IMR-90 (cell line): ENCODE results near the gene MTRFR. TPM values are rescaled to one million over a fixed set of nuclear protein-coding genes. Genes with fewer than 3 reads are reported as not detected.

Experiments used
- ATAC-seq: fragments of 200-7000 bp; cut with Tn5 transposase; 2 replicates; pipeline ENCODE4 v1.9.1; 2020; ENCODE audit warnings: low read depth, mild to moderate bottlenecking, moderate library complexity
- BruUV-seq: library from RNA; stranded (reverse); fragments of 400-500 nt; replicated peaks from 2 replicates; lab custom pipeline; 2021; lab: Mats Ljungman, UMichigan
- CTCF ChIA-PET: fragments of 300-600 bp; formaldehyde crosslinking; extraction: SDS; loops from one replicate; lab custom pipeline; 2021; ENCODE audit warnings: antibody characterized with exemption; lab: Yijun Ruan, JAX
- POLR2A ChIA-PET: fragments of 300-600 bp; sonication (Branson Sonifier 250); formaldehyde crosslinking; loops from one replicate; lab custom pipeline; 2022; ENCODE audit warnings: antibody characterized with exemption; ENCODE audit not compliant: unreplicated experiment; lab: Charles Lee
- DNase-seq: peaks from one replicate; pipeline ENCODE4 v3.0.0; 2013
- H2AFZ ChIP-seq: replicated peaks from 2 replicates; pipeline ENCODE3; 2013; ENCODE audit warnings: low read length, mild to moderate bottlenecking; ENCODE audit not compliant: poor library complexity
- H2AK5ac ChIP-seq: 2 replicates; pipeline ENCODE4 v1.6.1; 2013; ENCODE audit warnings: low read depth, low read length, inconsistent platforms
- H2AK9ac ChIP-seq: replicated peaks from 2 replicates; pipeline ENCODE3; 2013; ENCODE audit warnings: mild to moderate bottlenecking, low read depth, low read length, moderate library complexity; ENCODE audit not compliant: poor library complexity
- H2BK120ac ChIP-seq: 2 replicates; pipeline ENCODE4 v1.6.1; 2013; ENCODE audit warnings: low read depth, low read length, inconsistent platforms
- H2BK15ac ChIP-seq: 3 replicates; pipeline ENCODE4 v1.6.1; 2013; ENCODE audit warnings: low read depth, low read length, inconsistent platforms
- H2BK20ac ChIP-seq: 2 replicates; pipeline ENCODE4 v1.6.1; 2013; ENCODE audit warnings: low read depth, mild to moderate bottlenecking, inconsistent platforms, low read length, moderate library complexity
- H2BK5ac ChIP-seq: 2 replicates; pipeline ENCODE4 v1.6.1; 2013; ENCODE audit warnings: mild to moderate bottlenecking, low read depth, low read length, inconsistent platforms; ENCODE audit not compliant: poor library complexity, severe bottlenecking
- H3K14ac ChIP-seq: replicated peaks from 2 replicates; pipeline ENCODE4 v1.6.1; 2013; ENCODE audit warnings: low read depth, low read length, inconsistent platforms
- H3K18ac ChIP-seq: 2 replicates; pipeline ENCODE4 v1.6.1; 2013; ENCODE audit warnings: low read depth, low read length, control low read depth
- H3K23ac ChIP-seq: 2 replicates; pipeline ENCODE4 v1.6.1; 2013; ENCODE audit warnings: low read depth, low read length, inconsistent platforms
- H3K27ac ChIP-seq: 2 replicates; pipeline ENCODE4 v1.5.1; 2013; ENCODE audit warnings: mild to moderate bottlenecking, control low read depth, low read length; ENCODE audit not compliant: insufficient read depth
- H3K27me3 ChIP-seq: 2 replicates; pipeline ENCODE4 v1.6.1; 2013; ENCODE audit warnings: low read length; ENCODE audit not compliant: control insufficient read depth, insufficient read depth
- H3K36me3 ChIP-seq: 2 replicates; pipeline ENCODE4 v1.6.1; 2013; ENCODE audit warnings: low read length, mixed read lengths; ENCODE audit not compliant: control insufficient read depth, insufficient read depth
- H3K4ac ChIP-seq: 2 replicates; pipeline ENCODE4 v1.6.1; 2013; ENCODE audit warnings: low read depth, low read length, inconsistent platforms
- H3K4me1 ChIP-seq: 2 replicates; pipeline ENCODE4 v1.6.1; 2013; ENCODE audit warnings: low read length, mixed read lengths; ENCODE audit not compliant: control insufficient read depth, insufficient read depth
- H3K4me2 ChIP-seq: 2 replicates; pipeline ENCODE4 v1.6.1; 2013; ENCODE audit warnings: low read depth, mild to moderate bottlenecking, control low read depth, low read length, moderate library complexity
- H3K4me3 ChIP-seq: 2 replicates; pipeline ENCODE4 v1.5.1; 2013; ENCODE audit warnings: low read depth, mild to moderate bottlenecking, control low read depth, low read length, moderate library complexity; ENCODE audit not compliant: insufficient read depth
- H3K56ac ChIP-seq: 2 replicates; pipeline ENCODE4 v1.6.1; 2013; ENCODE audit warnings: low read length, inconsistent platforms; ENCODE audit not compliant: insufficient read depth; ENCODE audit errors: extremely low read depth
- H3K79me1 ChIP-seq, 2 experiments: 2 replicates each; pipeline ENCODE4 v1.6.1; 2013; ENCODE audit warnings: low read length in 2 of 2, inconsistent platforms in 1 of 2, low read depth in 1 of 2
- H3K9ac ChIP-seq: 2 replicates; pipeline ENCODE4 v1.6.1; 2013; ENCODE audit warnings: low read depth, low read length, control low read depth
- H3K9me1 ChIP-seq: 2 replicates; pipeline ENCODE4 v1.6.1; 2013; ENCODE audit warnings: low read length, inconsistent platforms; ENCODE audit not compliant: insufficient read depth
- H3K9me3 ChIP-seq: 2 replicates; pipeline ENCODE4 v1.6.1; 2013; ENCODE audit warnings: low read length; ENCODE audit not compliant: control insufficient read depth, insufficient read depth
- H4K20me1 ChIP-seq: 2 replicates; pipeline ENCODE4 v1.6.1; 2013; ENCODE audit warnings: low read length, inconsistent platforms; ENCODE audit not compliant: insufficient read depth
- H4K5ac ChIP-seq: 2 replicates; pipeline ENCODE4 v1.6.1; 2013; ENCODE audit warnings: mild to moderate bottlenecking, low read depth, low read length, control low read depth
- H4K8ac ChIP-seq, 2 experiments: 2 replicates each; pipeline ENCODE4 v1.6.1; 2013; ENCODE audit warnings: low read depth in 2 of 2, low read length in 2 of 2, control low read depth in 1 of 2, inconsistent platforms in 1 of 2
- H4K91ac ChIP-seq: 2 replicates; pipeline ENCODE4 v1.6.1; 2013; ENCODE audit warnings: low read depth, low read length, inconsistent platforms; ENCODE audit not compliant: insufficient read depth
- BHLHE40 ChIP-seq: fragments of 150-350 bp; IDR thresholded peaks from 2 replicates; pipeline ENCODE4 v1.6.1; 2016; ENCODE audit warnings: mild to moderate bottlenecking, low read depth, low read length
- MAZ ChIP-seq: IDR thresholded peaks from 2 replicates; pipeline ENCODE4 v1.6.1; 2012; ENCODE audit warnings: low read depth, mild to moderate bottlenecking, low read length, improper control_type of control experiment, moderate library complexity, borderline replicate concordance
- MXI1 ChIP-seq: IDR thresholded peaks from 2 replicates; pipeline ENCODE4 v1.6.1; 2012; ENCODE audit warnings: low read depth, mild to moderate bottlenecking, low read length, moderate library complexity, borderline replicate concordance
- NFE2L2 ChIP-seq: fragments of 150-350 bp; IDR thresholded peaks from 2 replicates; pipeline ENCODE4 v1.6.1; 2016; ENCODE audit warnings: low read depth, mild to moderate bottlenecking, low read length
- POLR2A ChIP-seq: IDR thresholded peaks from 2 replicates; pipeline ENCODE4 v1.6.1; 2012; ENCODE audit warnings: mild to moderate bottlenecking, low read depth, low read length
- RCOR1 ChIP-seq: IDR thresholded peaks from 2 replicates; pipeline ENCODE4 v1.6.1; 2012; ENCODE audit warnings: mild to moderate bottlenecking, low read length, improper control_type of control experiment; ENCODE audit not compliant: insufficient replicate concordance
- WGBS, 2 experiments: methylation state at CpG; one replicate each; pipeline versions ENCODE4 v1.1.5 to v1.1.7; 2013; ENCODE audit warnings: missing lambda C conversion rate in 2 of 2; ENCODE audit not compliant: insufficient read length in 1 of 2; ENCODE audit errors: extremely low coverage in 2 of 2; 5-methylcytosine and 5-hydroxymethylcytosine counted together
- dilution Hi-C: fragments of 300-500 bp; cut with HindIII; formaldehyde crosslinking; loops from one replicate; pipeline ENCODE4 v1.14.3; 2018; ENCODE audit warnings: low sequenced_read_pairs; ENCODE audit not compliant: unreplicated experiment
- in situ Hi-C: fragments of 300-500 bp; cut with MboI; formaldehyde crosslinking; loops from 3 replicates; pipeline ENCODE4 v1.14.3; 2019; ENCODE audit warnings: low sequenced_read_pairs, inconsistent platforms, mixed read lengths
- intact Hi-C: fragments of 100-400 bp; cut with micrococcal nuclease; formaldehyde crosslinking; loops from 2 replicates; pipeline ENCODE4 v1.10.0; 2022
- polyA plus RNA-seq, 3 experiments: library from polyadenylated mRNA; depleted of rRNA; stranded (reverse); fragments of >200 nt; gene quantifications; 2 replicates each; pipeline ENCODE4 v1.2.3, GENCODE V29; 2012; ENCODE audit warnings: low replicate concordance in 1 of 3
- total RNA-seq: library from RNA; depleted of rRNA; stranded (reverse); fragments of >200 nt; gene quantifications from 2 replicates; pipeline ENCODE4 v1.2.3, GENCODE V29; 2012

MTRFR gene
- total and polyA plus RNA-seq, 2 of the 4 experiments (the other 2 are of a cell fraction), result 8.6 to 10.2 TPM

GRCh38 chr12:123305136-123305535 is 71.9 kb downstream of the MTRFR start:
- no peak overlapping the region for H3K4me2 ChIP-seq
- no peak overlapping the region for H3K56ac ChIP-seq
- no peak overlapping the region for H2BK5ac ChIP-seq
- no peak overlapping the region for H3K4me3 ChIP-seq
- no peak overlapping the region for H3K27ac ChIP-seq
- no peaks in the 10 kb centered on the region for H3K4me1 ChIP-seq
- dilution Hi-C loops (no loop called here), in situ Hi-C loops (loop anchor here (25.0 kb wide), 1 partner anchor 307 kb away; the partner anchor contains the start of gene DDX55), intact Hi-C loops (no loop called here)
- no peak overlapping the region for H2AFZ ChIP-seq
- no peak overlapping the region for H3K14ac ChIP-seq
- no peak overlapping the region for H2BK20ac ChIP-seq
- no peak overlapping the region for H4K8ac ChIP-seq
- no peak overlapping the region for H4K5ac ChIP-seq
- H3K18ac ChIP-seq, result no peak overlapping the region
- H3K9me1 ChIP-seq, result no peaks in the 10 kb centered on the region
- POLR2A ChIA-PET, result interaction anchor here (0.5 to 0.6 kb wide), 3 partner anchors 31 to 296 kb away, joined by 3 to 21 read pairs (median 3); no protein-coding TSS in a partner anchor
- H3K4ac ChIP-seq, result no peak overlapping the region
- H3K9me3 ChIP-seq, result no peaks in the 10 kb centered on the region
- no TSS peak for BruUV-seq
- no peak overlapping the region for H2AK5ac ChIP-seq
- CTCF ChIA-PET, result no interaction called here
- H3K9ac ChIP-seq, result no peak overlapping the region
- WGBS, 2 experiments, result no CpG with 5 or more reads among the region's 3 CpGs
- TF ChIP-seq NFE2L2 (no peak), MAZ (no peak), POLR2A (no peak), MXI1 (no peak), RCOR1 (no peak), BHLHE40 (no peak)
- no peaks in the 10 kb centered on the region for H3K27me3 ChIP-seq
- no peak overlapping the region for H2BK15ac ChIP-seq
- H3K23ac ChIP-seq, result no peak overlapping the region
- no peak for DNase-seq
- no peak for ATAC-seq
- H2BK120ac ChIP-seq, result no peak overlapping the region
- H4K20me1 ChIP-seq, result no peaks in the 10 kb centered on the region
- peaks cover 7 to 9% of the 10 kb centered on the region in 2 experiments; a peak in 2 of 4 replicates for H3K79me1 ChIP-seq
- H4K91ac ChIP-seq, result no peak overlapping the region
- H3K36me3 ChIP-seq, result peaks cover 55% of the 10 kb centered on the region
- H2AK9ac ChIP-seq, result no peak overlapping the region
